Large intestine (tissue), 3 donors: ENCODE results near the gene P4HA3. TPM values are rescaled to one million over a fixed set of nuclear protein-coding genes. Genes with fewer than 3 reads are reported as not detected.

ENCODE experiments used
- DNase-seq, 2 donors: peaks; one replicate each; pipeline versions ENCODE4 v3.0.0 to v3.0.0-alpha.2; 2013
- H3K27ac ChIP-seq: one replicate; pipeline ENCODE4 v1.5.1; 2013; ENCODE audit warnings: low read length
- H3K27me3 ChIP-seq: 2 replicates; pipeline ENCODE4 v1.6.1; 2013; ENCODE audit warnings: low read length; ENCODE audit not compliant: control insufficient read depth, insufficient read depth
- H3K36me3 ChIP-seq: 2 replicates; pipeline ENCODE4 v1.6.1; 2013; ENCODE audit warnings: low read length; ENCODE audit not compliant: control insufficient read depth, insufficient read depth
- H3K4me1 ChIP-seq: one replicate; pipeline ENCODE4 v1.6.1; 2013; ENCODE audit warnings: low read length; ENCODE audit not compliant: control insufficient read depth, insufficient read depth
- H3K4me3 ChIP-seq: one replicate; pipeline ENCODE4 v1.5.1; 2013; ENCODE audit warnings: low read length
- H3K9me3 ChIP-seq: one replicate; pipeline ENCODE4 v1.6.1; 2013; ENCODE audit warnings: mild to moderate bottlenecking, low read depth, low read length, moderate library complexity; ENCODE audit not compliant: control insufficient read depth
- WGBS: methylation state at CpG from one replicate; pipeline ENCODE4 v1.1.5; 2013; ENCODE audit warnings: low lambda C conversion rate; ENCODE audit not compliant: insufficient coverage; 5-methylcytosine and 5-hydroxymethylcytosine counted together
- polyA plus RNA-seq: library from polyadenylated mRNA; unstranded; fragments of 120-200 nt; gene quantifications from one replicate; pipeline ENCODE4 v1.2.1, GENCODE V29; 2013

Gene P4HA3
- polyA plus RNA-seq, 1 donor = 1.3 TPM

GRCh38 chr11:74268456-74268855, 43.0 kb downstream of the P4HA3 start:
- DNase-seq = peak in 1 of 2 donors; percentile 16
- H3K9me3 ChIP-seq = no peaks in the 10 kb centered on the region
- H3K4me3 ChIP-seq = no peak overlapping the region
- 60% methylated on average over 1 of the region's 4 CpGs for WGBS
- H3K27me3 ChIP-seq = no peaks in the 10 kb centered on the region
- H3K27ac ChIP-seq = no peak overlapping the region
- H3K36me3 ChIP-seq = no peaks in the 10 kb centered on the region
- H3K4me1 ChIP-seq = no peaks in the 10 kb centered on the region

GRCh38 chr11:74267014-74267413, 44.4 kb downstream of the P4HA3 start:
- H3K27me3 ChIP-seq = no peaks in the 10 kb centered on the region
- no CpG with 5 or more reads among the region's 6 CpGs for WGBS
- no peak for DNase-seq
- no peaks in the 10 kb centered on the region for H3K36me3 ChIP-seq
- H3K27ac ChIP-seq = no peak overlapping the region
- H3K4me3 ChIP-seq = no peak overlapping the region
- H3K4me1 ChIP-seq = no peaks in the 10 kb centered on the region
- H3K9me3 ChIP-seq = no peaks in the 10 kb centered on the region

- peaks cover 2% of the 10 kb centered on the region for H3K9me3 ChIP-seq
- H3K36me3 ChIP-seq = no peaks in the 10 kb centered on the region
- WGBS = no CpG with 5 or more reads among the region's 1 CpG
- no peak overlapping the region for H3K27ac ChIP-seq
- H3K4me3 ChIP-seq = no peak overlapping the region
- H3K4me1 ChIP-seq = no peaks in the 10 kb centered on the region
- no peak for DNase-seq
- H3K27me3 ChIP-seq = no peaks in the 10 kb centered on the region
Measured at GRCh38 chr11:74265256-74265655, 46.2 kb downstream of the P4HA3 start.

- no peak overlapping the region for H3K27ac ChIP-seq
- H3K4me1 ChIP-seq = no peaks in the 10 kb centered on the region
- H3K36me3 ChIP-seq = no peaks in the 10 kb centered on the region
- no CpG with 5 or more reads among the region's 2 CpGs for WGBS
- no peak overlapping the region for H3K4me3 ChIP-seq
- peaks cover 2% of the 10 kb centered on the region for H3K9me3 ChIP-seq
- no peaks in the 10 kb centered on the region for H3K27me3 ChIP-seq
- DNase-seq = no peak
Measured at GRCh38 chr11:74262725-74263124, 48.7 kb downstream of the P4HA3 start.

- Histone ChIP-seq H3K27me3 (no peaks in the 10 kb centered on the region), H3K27ac (no peak overlapping the region), H3K4me3 (no peak overlapping the region), H3K9me3 (peaks cover 2% of the 10 kb centered on the region), H3K4me1 (no peaks in the 10 kb centered on the region), H3K36me3 (peaks cover 21% of the 10 kb centered on the region)
- DNase-seq = peak; percentile 9 to 12
- WGBS = no CpG with 5 or more reads among the region's 4 CpGs
Measured at GRCh38 chr11:74257959-74258553, 53.4 kb downstream of the P4HA3 start.

GRCh38 chr11:74256378-74257133, 54.9 kb downstream of the P4HA3 start:
- Histone ChIP-seq H3K27ac (no peak overlapping the region), H3K4me3 (no peak overlapping the region), H3K9me3 (peaks cover 2% of the 10 kb centered on the region), H3K27me3 (no peaks in the 10 kb centered on the region), H3K36me3 (peaks cover 36% of the 10 kb centered on the region), H3K4me1 (no peaks in the 10 kb centered on the region)
- no peak for DNase-seq
- no CpG with 5 or more reads among the region's 5 CpGs for WGBS

GRCh38 chr11:74255741-74256375, 55.6 kb downstream of the P4HA3 start:
- Histone ChIP-seq H3K27ac (no peak overlapping the region), H3K36me3 (peaks cover 43% of the 10 kb centered on the region), H3K4me1 (no peaks in the 10 kb centered on the region), H3K4me3 (no peak overlapping the region), H3K27me3 (no peaks in the 10 kb centered on the region), H3K9me3 (peaks cover 2% of the 10 kb centered on the region)
- WGBS = 80% methylated on average over 1 of the region's 5 CpGs
- peak; percentile 33 to 44 for DNase-seq

- Histone ChIP-seq H3K9me3 (no peaks in the 10 kb centered on the region), H3K27ac (no peak overlapping the region), H3K4me1 (no peaks in the 10 kb centered on the region), H3K4me3 (no peak overlapping the region), H3K36me3 (peaks cover 59% of the 10 kb centered on the region), H3K27me3 (no peaks in the 10 kb centered on the region)
- DNase-seq = no peak
- 100% methylated on average over 1 of the region's 8 CpGs for WGBS
Measured at GRCh38 chr11:74253361-74253760, 58.1 kb downstream of the P4HA3 start.

GRCh38 chr11:74249496-74249895, 61.9 kb downstream of the P4HA3 start:
- no peak for DNase-seq
- no CpG with 5 or more reads among the region's 2 CpGs for WGBS
- Histone ChIP-seq H3K4me1 (no peaks in the 10 kb centered on the region), H3K9me3 (no peaks in the 10 kb centered on the region), H3K36me3 (peaks cover 73% of the 10 kb centered on the region), H3K4me3 (no peak overlapping the region), H3K27me3 (no peaks in the 10 kb centered on the region), H3K27ac (no peak overlapping the region)

GRCh38 chr11:74248469-74248868, 63.0 kb downstream of the P4HA3 start:
- Histone ChIP-seq H3K4me1 (no peaks in the 10 kb centered on the region), H3K4me3 (no peak overlapping the region), H3K36me3 (peaks cover 62% of the 10 kb centered on the region), H3K27me3 (no peaks in the 10 kb centered on the region), H3K27ac (no peak overlapping the region), H3K9me3 (no peaks in the 10 kb centered on the region)
- no peak for DNase-seq
- no CpG with 5 or more reads among the region's 1 CpG for WGBS
